HEK293 (cell line): ENCODE data around the gene RCC1.
A peak's percentile ranks its signal among the peaks of the same experiment; 100 is the strongest.

ENCODE experiments used
- CTCF ChIP-seq: fragments of 450-650 bp; formaldehyde crosslinking; IDR thresholded peaks from 2 replicates; pipeline ENCODE4 v1.5.1; 2016; ENCODE audit warnings: missing biosample characterization, missing genetic modification characterization
- HOXA7 ChIP-seq: sonication (generic); formaldehyde crosslinking; IDR thresholded peaks from 2 replicates; pipeline ENCODE4 v1.8.1; 2022; ENCODE audit warnings: missing genetic modification reagents, borderline replicate concordance
- IKZF3 ChIP-seq: fragments of 450-650 bp; IDR thresholded peaks from 2 replicates; pipeline ENCODE4 v1.5.0; 2018; ENCODE audit warnings: missing biosample characterization, mild to moderate bottlenecking, missing genetic modification characterization, moderate library complexity
- KLF9 ChIP-seq: fragments of 450-650 bp; formaldehyde crosslinking; IDR thresholded peaks from 2 replicates; pipeline ENCODE4 v1.5.1; 2016; ENCODE audit warnings: missing biosample characterization, missing genetic modification characterization, low read depth
- ZBTB11 ChIP-seq: fragments of 450-650 bp; formaldehyde crosslinking; conservative IDR thresholded peaks from 2 replicates; pipeline ENCODE4 v1.5.1; 2016; ENCODE audit warnings: low read depth, missing biosample characterization, missing genetic modification characterization
- ZNF23 ChIP-seq: fragments of 450-650 bp; formaldehyde crosslinking; IDR thresholded peaks from 2 replicates; pipeline ENCODE4 v1.5.1; 2016; ENCODE audit warnings: missing biosample characterization, missing genetic modification characterization, borderline replicate concordance
- ZNF274 ChIP-seq, 2 experiments: fragments of 200-500 bp in 1 of 2; fragments of 450-650 bp in 1 of 2; sonication (Bioruptor generic) in 1 of 2; formaldehyde crosslinking in 1 of 2; IDR thresholded peaks; 2 replicates each; pipeline versions ENCODE4 v1.5.1 to v1.6.1; 2014 to 2016; ENCODE audit warnings: borderline replicate concordance in 1 of 2, inconsistent platforms in 1 of 2, low read length in 1 of 2, missing biosample characterization in 1 of 2, missing genetic modification characterization in 1 of 2
- ZNF645 ChIP-seq: fragments of 450-650 bp; formaldehyde crosslinking; IDR thresholded peaks from 2 replicates; pipeline ENCODE4; 2016; ENCODE audit warnings: missing biosample characterization, missing genetic modification characterization
- TF ChIP-seq, protein P1 (sequence below): sonication (generic); formaldehyde crosslinking; IDR thresholded peaks from 2 replicates; pipeline ENCODE4 v1.8.1; 2022; ENCODE audit warnings: mild to moderate bottlenecking, moderate library complexity, missing genetic modification reagents
- TF ChIP-seq, protein P2 (sequence below): fragments of 450-650 bp; formaldehyde crosslinking; IDR thresholded peaks from 2 replicates; pipeline ENCODE4 v1.5.1; 2016; ENCODE audit warnings: missing biosample characterization, missing genetic modification characterization, low read depth
- TF ChIP-seq, protein P3 (sequence below): fragments of 450-650 bp; IDR thresholded peaks from 2 replicates; pipeline ENCODE4 v1.5.1; 2018; ENCODE audit warnings: missing biosample characterization, missing genetic modification characterization

GRCh38 chr1:28581531-28582247, 75.8 kb downstream of the RCC1 start:
- TF ChIP-seq ZNF23 (tag by site-specific recombination) (peak; percentile 68; the same call in 1 of the 2 replicates), CTCF (peak; percentile 81), ZBTB11 (tag by site-specific recombination) (peak; percentile 50), KLF9 (tag by site-specific recombination) (peak; percentile 95), IKZF3 (tag by site-specific recombination) (0 out of 2 replicates have a peak, but pooled peaks have one; percentile 33), HOXA7 (CRISPR knock-in tag) (no peak), ZNF645 (peak; percentile 88; the same call in 1 of the 2 replicates), ZNF274 (IDR thresholded peaks at IDR 0.05; ENCODE audit: low read length) (no peak), ZNF274 (tag by site-specific recombination; IDR thresholded peaks at IDR 0.05; ENCODE audit: borderline replicate concordance) (no peak)
- TF ChIP-seq, protein P1, sequence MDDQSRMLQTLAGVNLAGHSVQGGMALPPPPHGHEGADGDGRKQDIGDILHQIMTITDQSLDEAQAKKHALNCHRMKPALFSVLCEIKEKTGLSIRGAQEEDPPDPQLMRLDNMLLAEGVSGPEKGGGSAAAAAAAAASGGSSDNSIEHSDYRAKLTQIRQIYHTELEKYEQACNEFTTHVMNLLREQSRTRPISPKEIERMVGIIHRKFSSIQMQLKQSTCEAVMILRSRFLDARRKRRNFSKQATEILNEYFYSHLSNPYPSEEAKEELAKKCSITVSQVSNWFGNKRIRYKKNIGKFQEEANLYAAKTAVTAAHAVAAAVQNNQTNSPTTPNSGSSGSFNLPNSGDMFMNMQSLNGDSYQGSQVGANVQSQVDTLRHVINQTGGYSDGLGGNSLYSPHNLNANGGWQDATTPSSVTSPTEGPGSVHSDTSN (CRISPR knock-in tag): peak; percentile 89; the same call in 1 of the 2 replicates
- TF ChIP-seq, protein P2, sequence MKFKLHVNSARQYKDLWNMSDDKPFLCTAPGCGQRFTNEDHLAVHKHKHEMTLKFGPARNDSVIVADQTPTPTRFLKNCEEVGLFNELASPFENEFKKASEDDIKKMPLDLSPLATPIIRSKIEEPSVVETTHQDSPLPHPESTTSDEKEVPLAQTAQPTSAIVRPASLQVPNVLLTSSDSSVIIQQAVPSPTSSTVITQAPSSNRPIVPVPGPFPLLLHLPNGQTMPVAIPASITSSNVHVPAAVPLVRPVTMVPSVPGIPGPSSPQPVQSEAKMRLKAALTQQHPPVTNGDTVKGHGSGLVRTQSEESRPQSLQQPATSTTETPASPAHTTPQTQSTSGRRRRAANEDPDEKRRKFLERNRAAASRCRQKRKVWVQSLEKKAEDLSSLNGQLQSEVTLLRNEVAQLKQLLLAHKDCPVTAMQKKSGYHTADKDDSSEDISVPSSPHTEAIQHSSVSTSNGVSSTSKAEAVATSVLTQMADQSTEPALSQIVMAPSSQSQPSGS (tag by site-specific recombination): no peak
- TF ChIP-seq, protein P3, sequence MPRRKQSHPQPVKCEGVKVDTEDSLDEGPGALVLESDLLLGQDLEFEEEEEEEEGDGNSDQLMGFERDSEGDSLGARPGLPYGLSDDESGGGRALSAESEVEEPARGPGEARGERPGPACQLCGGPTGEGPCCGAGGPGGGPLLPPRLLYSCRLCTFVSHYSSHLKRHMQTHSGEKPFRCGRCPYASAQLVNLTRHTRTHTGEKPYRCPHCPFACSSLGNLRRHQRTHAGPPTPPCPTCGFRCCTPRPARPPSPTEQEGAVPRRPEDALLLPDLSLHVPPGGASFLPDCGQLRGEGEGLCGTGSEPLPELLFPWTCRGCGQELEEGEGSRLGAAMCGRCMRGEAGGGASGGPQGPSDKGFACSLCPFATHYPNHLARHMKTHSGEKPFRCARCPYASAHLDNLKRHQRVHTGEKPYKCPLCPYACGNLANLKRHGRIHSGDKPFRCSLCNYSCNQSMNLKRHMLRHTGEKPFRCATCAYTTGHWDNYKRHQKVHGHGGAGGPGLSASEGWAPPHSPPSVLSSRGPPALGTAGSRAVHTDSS (tag by site-specific recombination): no peak
